ENCODE measurements around the gene PCDHB8.
"Not testable (repeated sequence)": the region's sequence is repeated elsewhere in the genome, so short reads cannot be mapped to it uniquely, and the experiment has no call there.

The PCDHB8 gene

GRCh38 chr5:141155540-141156374, 21.8 kb upstream of the PCDHB8 start:
- DNase-seq (ENCODE audit: low read depth): no peak
- H3K4me3 ChIP-seq (replicated peaks; ENCODE audit: low read depth, low read length): no peak overlapping the region
- TF ChIP-seq CTCF (IDR thresholded peaks at IDR 0.05; ENCODE audit: low read length, missing control alignments): no peak

- not testable (repeated sequence) for DNase-seq (ENCODE audit: low read depth); H3K4me3 ChIP-seq (replicated peaks; ENCODE audit: low read depth, low read length)
Measured at GRCh38 chr5:141157356-141157755, 20.2 kb upstream of the PCDHB8 start.

GRCh38 chr5:141157901-141158300, 19.7 kb upstream of the PCDHB8 start:
- DNase-seq (ENCODE audit: low read depth); H3K4me3 ChIP-seq (replicated peaks; ENCODE audit: low read depth, low read length): not testable (repeated sequence)

GRCh38 chr5:141172381-141173204, 5.0 kb upstream of the PCDHB8 start, which contains the start of gene PCDHB7:
PCDHB7 (plus strand) TSS chr5:141172644; CDS start chr5:141172836, 192 bp downstream.
- DNase-seq (ENCODE audit: low read depth): peak; percentile 12
- no peak within 1 kb of the TSS for H3K4me3 ChIP-seq (replicated peaks; ENCODE audit: low read depth, low read length)
- peak; percentile 31 for TF ChIP-seq CTCF (IDR thresholded peaks at IDR 0.05; ENCODE audit: low read length, missing control alignments)

- H3K4me3 ChIP-seq (replicated peaks; ENCODE audit: low read depth, low read length); DNase-seq (ENCODE audit: low read depth): not testable (repeated sequence)
Measured at GRCh38 chr5:141174291-141175104, 3.1 kb upstream of the PCDHB8 start.

- no peak for DNase-seq (ENCODE audit: low read depth)
- no peak overlapping the region for H3K4me3 ChIP-seq (replicated peaks; ENCODE audit: low read depth, low read length)
- no peak for TF ChIP-seq CTCF (IDR thresholded peaks at IDR 0.05; ENCODE audit: low read length, missing control alignments)
Measured at GRCh38 chr5:141175933-141176332, 1.7 kb upstream of the PCDHB8 start.

GRCh38 chr5:141179371-141179770, 1.8 kb downstream of the PCDHB8 start:
- not testable (repeated sequence) for DNase-seq (ENCODE audit: low read depth); H3K4me3 ChIP-seq (replicated peaks; ENCODE audit: low read depth, low read length)

- not testable (repeated sequence) for H3K4me3 ChIP-seq (replicated peaks; ENCODE audit: low read depth, low read length); DNase-seq (ENCODE audit: low read depth)
Measured at GRCh38 chr5:141179876-141180275, 2.3 kb downstream of the PCDHB8 start.

GRCh38 chr5:141180313-141180712, 2.7 kb downstream of the PCDHB8 start:
- DNase-seq (ENCODE audit: low read depth): no peak
- H3K4me3 ChIP-seq (replicated peaks; ENCODE audit: low read depth, low read length): no peak overlapping the region
- TF ChIP-seq CTCF (IDR thresholded peaks at IDR 0.05; ENCODE audit: low read length, missing control alignments): no peak

Measured in fibroblast of pulmonary artery (primary cell).